Spleen (tissue), 7 donors: ENCODE results near the gene UPF2.

Experiments used
- POLR2A ChIP-seq, 3 donors: fragments of 450-650 bp; IDR thresholded peaks; one replicate each; pipeline ENCODE4 v1.5.1; 2017; ENCODE audit warnings: antibody characterized with exemption in 3 of 3, mild to moderate bottlenecking in 1 of 3
- POLR2AphosphoS5 ChIP-seq, 3 donors: sonication (generic); formaldehyde crosslinking; IDR thresholded peaks; one replicate each; pipeline ENCODE4 v1.5.1; 2017; ENCODE audit warnings: antibody characterized with exemption in 3 of 3
- TF ChIP-seq, protein P1 (sequence below), 11 experiments: fragments of 200-600 bp in 7 of 11; fragments of 450-650 bp in 4 of 11; sonication (generic) in 4 of 11; IDR thresholded peaks in 8 of 11; conservative IDR thresholded peaks in 3 of 11; 1 replicate in 7 of 11; 2 replicates in 4 of 11; pipeline versions ENCODE4 v1.4.0 to v1.8.0; 2016 to 2021; ENCODE audit warnings: antibody characterized with exemption in 11 of 11, inconsistent platforms in 4 of 11, mild to moderate bottlenecking in 1 of 11
- donor health status: DM: no; HTN: no; CAD: no; lungs with moderate emphysema.
- donor health status: DM: no; HTN: no; CAD: no.
- donor health status: DM: no; HTN: no; CAD: no.

DNA sequence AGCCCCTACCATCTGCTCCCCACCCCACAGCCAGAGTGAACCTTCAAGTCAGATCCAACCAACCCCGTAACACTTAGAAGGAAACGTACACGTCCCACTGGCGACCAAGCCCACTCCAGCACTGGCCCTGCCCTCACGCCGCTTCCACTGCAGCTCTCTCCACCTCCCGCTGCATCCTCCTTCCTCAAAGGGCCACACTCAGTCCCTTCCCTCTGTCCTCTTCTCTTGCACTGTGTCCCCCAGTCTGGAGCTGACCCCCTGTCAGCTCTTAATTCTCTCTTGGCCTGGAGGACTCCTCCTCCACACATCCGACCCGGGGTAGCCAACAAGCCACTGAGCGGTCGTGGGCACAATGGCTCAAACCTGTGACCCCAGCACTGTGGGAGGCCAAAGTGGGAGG, 133.6 kb downstream of the UPF2 start:
- TF ChIP-seq, protein P1, sequence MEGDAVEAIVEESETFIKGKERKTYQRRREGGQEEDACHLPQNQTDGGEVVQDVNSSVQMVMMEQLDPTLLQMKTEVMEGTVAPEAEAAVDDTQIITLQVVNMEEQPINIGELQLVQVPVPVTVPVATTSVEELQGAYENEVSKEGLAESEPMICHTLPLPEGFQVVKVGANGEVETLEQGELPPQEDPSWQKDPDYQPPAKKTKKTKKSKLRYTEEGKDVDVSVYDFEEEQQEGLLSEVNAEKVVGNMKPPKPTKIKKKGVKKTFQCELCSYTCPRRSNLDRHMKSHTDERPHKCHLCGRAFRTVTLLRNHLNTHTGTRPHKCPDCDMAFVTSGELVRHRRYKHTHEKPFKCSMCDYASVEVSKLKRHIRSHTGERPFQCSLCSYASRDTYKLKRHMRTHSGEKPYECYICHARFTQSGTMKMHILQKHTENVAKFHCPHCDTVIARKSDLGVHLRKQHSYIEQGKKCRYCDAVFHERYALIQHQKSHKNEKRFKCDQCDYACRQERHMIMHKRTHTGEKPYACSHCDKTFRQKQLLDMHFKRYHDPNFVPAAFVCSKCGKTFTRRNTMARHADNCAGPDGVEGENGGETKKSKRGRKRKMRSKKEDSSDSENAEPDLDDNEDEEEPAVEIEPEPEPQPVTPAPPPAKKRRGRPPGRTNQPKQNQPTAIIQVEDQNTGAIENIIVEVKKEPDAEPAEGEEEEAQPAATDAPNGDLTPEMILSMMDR (IDR thresholded peaks at IDR 0.05 in 8 of 11, conservative IDR thresholded peaks at IDR 0.05 in 3 of 11) = no peak
- TF ChIP-seq POLR2AphosphoS5 (IDR thresholded peaks at IDR 0.05) (no peak), POLR2A (IDR thresholded peaks at IDR 0.05) (no peak)
